ENCODE results near the gene ST7L.

- TF ChIP-seq CTCF (IDR thresholded peaks at IDR 0.05) (no peak), POLR2A (IDR thresholded peaks at IDR 0.05) (no peak)
Observed at GRCh38 chr1:112589766-112590165, 29.2 kb downstream of the ST7L start.

All from testis (tissue), 2 donors.